Activated naive CD8-positive, alpha-beta T cell (primary cell): ENCODE results near the gene TCAIM.
A peak's percentile ranks its signal among the peaks of the same experiment; 100 is the strongest.

Experiments used
- H3K27ac Mint-ChIP-seq: one replicate; pipeline ENCODE4 v1.8.0; 2021; ENCODE audit warnings: mixed read lengths
- H3K27me3 Mint-ChIP-seq: one replicate; pipeline ENCODE4 v1.8.0; 2021; ENCODE audit warnings: mixed read lengths
- H3K36me3 Mint-ChIP-seq: one replicate; pipeline ENCODE4 v1.8.0; 2021; ENCODE audit warnings: mixed read lengths
- H3K4me1 Mint-ChIP-seq: one replicate; pipeline ENCODE4 v1.8.0; 2021; ENCODE audit warnings: low read depth, mixed read lengths
- H3K4me3 Mint-ChIP-seq: one replicate; pipeline ENCODE4 v1.8.0; 2021; ENCODE audit warnings: mild to moderate bottlenecking, mixed read lengths
- H3K9me3 Mint-ChIP-seq: one replicate; pipeline ENCODE4 v1.8.0; 2021; ENCODE audit warnings: low read depth, mixed read lengths

The TCAIM gene

GRCh38 chr3:44338010-44338827 lies at the start of gene TCAIM:
Gene TCAIM, plus strand, starts transcription at chr3:44338766. Its CDS starts 16,017 bp downstream, at chr3:44354783.
- Mint-ChIP-seq H3K4me1 (peaks cover 36% of the 10 kb centered on the region), H3K27me3 (peaks cover 3% of the 10 kb centered on the region), H3K36me3 (no peaks in the 10 kb centered on the region), H3K4me3 (peak within 1 kb of the TSS; percentile 97), H3K27ac (peak within 1 kb of the TSS; percentile 97), H3K9me3 (no peaks in the 10 kb centered on the region)

- H3K4me3 Mint-ChIP-seq, result no peak overlapping the region
Observed at GRCh38 chr3:44289882-44290462, 48.6 kb upstream of the TCAIM start.

GRCh38 chr3:44292276-44292675 lies 46.3 kb upstream of the TCAIM start:
- no peaks in the 10 kb centered on the region for H3K36me3 Mint-ChIP-seq
- no peaks in the 10 kb centered on the region for H3K4me1 Mint-ChIP-seq
- H3K27ac Mint-ChIP-seq, result no peak overlapping the region
- H3K27me3 Mint-ChIP-seq, result peaks cover 14% of the 10 kb centered on the region
- no peaks in the 10 kb centered on the region for H3K9me3 Mint-ChIP-seq
- H3K4me3 Mint-ChIP-seq, result no peak overlapping the region

More at GRCh38 chr3:44289882-44290462, 48.6 kb upstream of the TCAIM start:
- no peaks in the 10 kb centered on the region for H3K9me3 Mint-ChIP-seq
- H3K4me1 Mint-ChIP-seq, result no peaks in the 10 kb centered on the region
- H3K27me3 Mint-ChIP-seq, result peaks cover 9% of the 10 kb centered on the region
- H3K27ac Mint-ChIP-seq, result no peak overlapping the region
- H3K36me3 Mint-ChIP-seq, result no peaks in the 10 kb centered on the region

- peaks cover 14% of the 10 kb centered on the region for H3K27me3 Mint-ChIP-seq
- no peaks in the 10 kb centered on the region for H3K9me3 Mint-ChIP-seq
- no peaks in the 10 kb centered on the region for H3K36me3 Mint-ChIP-seq
- no peak overlapping the region for H3K4me3 Mint-ChIP-seq
- no peaks in the 10 kb centered on the region for H3K4me1 Mint-ChIP-seq
- no peak overlapping the region for H3K27ac Mint-ChIP-seq
Observed at GRCh38 chr3:44292947-44293346, 45.6 kb upstream of the TCAIM start.

GRCh38 chr3:44297255-44297654 lies 41.3 kb upstream of the TCAIM start:
- no peaks in the 10 kb centered on the region for H3K4me1 Mint-ChIP-seq
- no peaks in the 10 kb centered on the region for H3K36me3 Mint-ChIP-seq
- H3K4me3 Mint-ChIP-seq, result no peak overlapping the region
- peaks cover 9% of the 10 kb centered on the region for H3K27me3 Mint-ChIP-seq
- no peaks in the 10 kb centered on the region for H3K9me3 Mint-ChIP-seq
- H3K27ac Mint-ChIP-seq, result no peak overlapping the region

GRCh38 chr3:44301746-44302145 lies 36.8 kb upstream of the TCAIM start:
- H3K9me3 Mint-ChIP-seq, result no peaks in the 10 kb centered on the region
- no peaks in the 10 kb centered on the region for H3K36me3 Mint-ChIP-seq
- no peak overlapping the region for H3K4me3 Mint-ChIP-seq
- no peaks in the 10 kb centered on the region for H3K27me3 Mint-ChIP-seq
- H3K27ac Mint-ChIP-seq, result no peak overlapping the region
- H3K4me1 Mint-ChIP-seq, result no peaks in the 10 kb centered on the region

GRCh38 chr3:44309500-44309899 lies 29.1 kb upstream of the TCAIM start:
- H3K27ac Mint-ChIP-seq, result no peak overlapping the region
- peaks cover 3% of the 10 kb centered on the region for H3K27me3 Mint-ChIP-seq
- no peaks in the 10 kb centered on the region for H3K9me3 Mint-ChIP-seq
- H3K4me3 Mint-ChIP-seq, result no peak overlapping the region
- H3K4me1 Mint-ChIP-seq, result no peaks in the 10 kb centered on the region
- H3K36me3 Mint-ChIP-seq, result peaks cover 4% of the 10 kb centered on the region

GRCh38 chr3:44318891-44319311 lies 19.7 kb upstream of the TCAIM start:
- Mint-ChIP-seq H3K4me1 (no peaks in the 10 kb centered on the region), H3K36me3 (no peaks in the 10 kb centered on the region), H3K27me3 (peaks cover 4% of the 10 kb centered on the region), H3K4me3 (no peak overlapping the region), H3K9me3 (no peaks in the 10 kb centered on the region), H3K27ac (no peak overlapping the region)

GRCh38 chr3:44321335-44321734 lies 17.2 kb upstream of the TCAIM start:
- H3K27ac Mint-ChIP-seq, result no peak overlapping the region
- H3K36me3 Mint-ChIP-seq, result no peaks in the 10 kb centered on the region
- no peaks in the 10 kb centered on the region for H3K4me1 Mint-ChIP-seq
- no peak overlapping the region for H3K4me3 Mint-ChIP-seq
- no peaks in the 10 kb centered on the region for H3K9me3 Mint-ChIP-seq
- H3K27me3 Mint-ChIP-seq, result peaks cover 2% of the 10 kb centered on the region

GRCh38 chr3:44323341-44323955 lies 15.1 kb upstream of the TCAIM start:
- H3K4me1 Mint-ChIP-seq, result no peaks in the 10 kb centered on the region
- no peak overlapping the region for H3K4me3 Mint-ChIP-seq
- no peaks in the 10 kb centered on the region for H3K36me3 Mint-ChIP-seq
- no peaks in the 10 kb centered on the region for H3K27me3 Mint-ChIP-seq
- H3K9me3 Mint-ChIP-seq, result no peaks in the 10 kb centered on the region
- no peak overlapping the region for H3K27ac Mint-ChIP-seq

- Mint-ChIP-seq H3K4me3 (no peak overlapping the region), H3K36me3 (no peaks in the 10 kb centered on the region), H3K27me3 (no peaks in the 10 kb centered on the region), H3K27ac (no peak overlapping the region), H3K9me3 (no peaks in the 10 kb centered on the region), H3K4me1 (no peaks in the 10 kb centered on the region)
Observed at GRCh38 chr3:44324584-44324983, 14.0 kb upstream of the TCAIM start.

- Mint-ChIP-seq H3K27me3 (no peaks in the 10 kb centered on the region), H3K27ac (no peak overlapping the region), H3K4me3 (no peak overlapping the region), H3K36me3 (no peaks in the 10 kb centered on the region), H3K9me3 (no peaks in the 10 kb centered on the region), H3K4me1 (no peaks in the 10 kb centered on the region)
Observed at GRCh38 chr3:44326019-44326418, 12.5 kb upstream of the TCAIM start.

GRCh38 chr3:44326515-44326914 lies 12.1 kb upstream of the TCAIM start:
- no peaks in the 10 kb centered on the region for H3K9me3 Mint-ChIP-seq
- no peak overlapping the region for H3K4me3 Mint-ChIP-seq
- H3K4me1 Mint-ChIP-seq, result no peaks in the 10 kb centered on the region
- no peak overlapping the region for H3K27ac Mint-ChIP-seq
- H3K27me3 Mint-ChIP-seq, result no peaks in the 10 kb centered on the region
- H3K36me3 Mint-ChIP-seq, result no peaks in the 10 kb centered on the region

GRCh38 chr3:44329946-44330345 lies 8.6 kb upstream of the TCAIM start:
- no peak overlapping the region for H3K27ac Mint-ChIP-seq

GRCh38 chr3:44330444-44330843 lies 8.1 kb upstream of the TCAIM start:
- Mint-ChIP-seq H3K36me3 (no peaks in the 10 kb centered on the region), H3K27me3 (peaks cover 3% of the 10 kb centered on the region), H3K4me3 (no peak overlapping the region), H3K27ac (no peak overlapping the region), H3K9me3 (no peaks in the 10 kb centered on the region), H3K4me1 (no peaks in the 10 kb centered on the region)

More at GRCh38 chr3:44329946-44330345, 8.6 kb upstream of the TCAIM start:
- peaks cover 3% of the 10 kb centered on the region for H3K27me3 Mint-ChIP-seq
- H3K36me3 Mint-ChIP-seq, result no peaks in the 10 kb centered on the region
- H3K9me3 Mint-ChIP-seq, result no peaks in the 10 kb centered on the region
- no peak overlapping the region for H3K4me3 Mint-ChIP-seq
- H3K4me1 Mint-ChIP-seq, result no peaks in the 10 kb centered on the region
